Measurements from ENCODE around the gene ZNF778.

The ZNF778 gene

GRCh38 chr16:89237733-89238132 lies 20.2 kb downstream of the ZNF778 start:
- H4K20me1 ChIP-seq (ENCODE audit: insufficient read depth, low read length, poor library complexity, severe bottlenecking) = no peaks in the 10 kb centered on the region
- H3K36me3 ChIP-seq (ENCODE audit: insufficient read depth, low read length) = no peaks in the 10 kb centered on the region
- no peak overlapping the region for H2AFZ ChIP-seq (ENCODE audit: low read length)
- TF ChIP-seq, protein P1, sequence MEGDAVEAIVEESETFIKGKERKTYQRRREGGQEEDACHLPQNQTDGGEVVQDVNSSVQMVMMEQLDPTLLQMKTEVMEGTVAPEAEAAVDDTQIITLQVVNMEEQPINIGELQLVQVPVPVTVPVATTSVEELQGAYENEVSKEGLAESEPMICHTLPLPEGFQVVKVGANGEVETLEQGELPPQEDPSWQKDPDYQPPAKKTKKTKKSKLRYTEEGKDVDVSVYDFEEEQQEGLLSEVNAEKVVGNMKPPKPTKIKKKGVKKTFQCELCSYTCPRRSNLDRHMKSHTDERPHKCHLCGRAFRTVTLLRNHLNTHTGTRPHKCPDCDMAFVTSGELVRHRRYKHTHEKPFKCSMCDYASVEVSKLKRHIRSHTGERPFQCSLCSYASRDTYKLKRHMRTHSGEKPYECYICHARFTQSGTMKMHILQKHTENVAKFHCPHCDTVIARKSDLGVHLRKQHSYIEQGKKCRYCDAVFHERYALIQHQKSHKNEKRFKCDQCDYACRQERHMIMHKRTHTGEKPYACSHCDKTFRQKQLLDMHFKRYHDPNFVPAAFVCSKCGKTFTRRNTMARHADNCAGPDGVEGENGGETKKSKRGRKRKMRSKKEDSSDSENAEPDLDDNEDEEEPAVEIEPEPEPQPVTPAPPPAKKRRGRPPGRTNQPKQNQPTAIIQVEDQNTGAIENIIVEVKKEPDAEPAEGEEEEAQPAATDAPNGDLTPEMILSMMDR (conservative IDR thresholded peaks at IDR 0.05; ENCODE audit: low read length) = no peak
- TF ChIP-seq EZH2phosphoT487 (IDR thresholded peaks at IDR 0.05; ENCODE audit: borderline replicate concordance) = no peak
- no peak overlapping the region for H3K9ac ChIP-seq (ENCODE audit: low read depth, low read length, poor library complexity, severe bottlenecking)
- no peaks in the 10 kb centered on the region for H3K27me3 ChIP-seq (ENCODE audit: insufficient read depth, low read length, poor library complexity, severe bottlenecking)
- peaks cover 4% of the 10 kb centered on the region for H3K4me1 ChIP-seq (ENCODE audit: insufficient read depth, low read length, poor library complexity, severe bottlenecking)
- H3K4me2 ChIP-seq (ENCODE audit: low read depth, low read length, poor library complexity, severe bottlenecking) = no peak overlapping the region
- H3K9me2 ChIP-seq (replicated peaks; ENCODE audit: low read depth, low read length) = no peaks in the 10 kb centered on the region
- H3F3A ChIP-seq (ENCODE audit: low read depth) = peaks cover 4% of the 10 kb centered on the region; the same call in 1 of the 2 replicates
- H3K79me2 ChIP-seq (ENCODE audit: insufficient read depth, low read length) = no peaks in the 10 kb centered on the region
- H3K9me3 ChIP-seq (ENCODE audit: insufficient read depth, low read depth, low read length) = no peaks in the 10 kb centered on the region
- no peak overlapping the region for H3K4me3 ChIP-seq (ENCODE audit: low read length, poor library complexity, severe bottlenecking)

- H3K9me2 ChIP-seq (replicated peaks; ENCODE audit: low read depth, low read length) = no peaks in the 10 kb centered on the region
Observed at GRCh38 chr16:89241187-89242007, 23.9 kb downstream of the ZNF778 start.

GRCh38 chr16:89242795-89243200 lies 25.3 kb downstream of the ZNF778 start:
- no peaks in the 10 kb centered on the region for H3K36me3 ChIP-seq (ENCODE audit: insufficient read depth, low read length)
- no peak overlapping the region for H3K9ac ChIP-seq (ENCODE audit: low read depth, low read length, poor library complexity, severe bottlenecking)
- peaks cover 4% of the 10 kb centered on the region; the same call in 1 of the 2 replicates for H3F3A ChIP-seq (ENCODE audit: low read depth)
- H4K20me1 ChIP-seq (ENCODE audit: insufficient read depth, low read length, poor library complexity, severe bottlenecking) = no peaks in the 10 kb centered on the region
- no peaks in the 10 kb centered on the region for H3K9me2 ChIP-seq (replicated peaks; ENCODE audit: low read depth, low read length)
- no peak overlapping the region for H2AFZ ChIP-seq (ENCODE audit: low read length)
- TF ChIP-seq, protein P1 (conservative IDR thresholded peaks at IDR 0.05; ENCODE audit: low read length) = no peak
- TF ChIP-seq EZH2phosphoT487 (IDR thresholded peaks at IDR 0.05; ENCODE audit: borderline replicate concordance) = no peak
- peaks cover 4% of the 10 kb centered on the region for H3K4me1 ChIP-seq (ENCODE audit: insufficient read depth, low read length, poor library complexity, severe bottlenecking)
- H3K79me2 ChIP-seq (ENCODE audit: insufficient read depth, low read length) = no peaks in the 10 kb centered on the region
- H3K9me3 ChIP-seq (ENCODE audit: insufficient read depth, low read depth, low read length) = no peaks in the 10 kb centered on the region
- H3K27me3 ChIP-seq (ENCODE audit: insufficient read depth, low read length, poor library complexity, severe bottlenecking) = no peaks in the 10 kb centered on the region
- no peak overlapping the region for H3K4me2 ChIP-seq (ENCODE audit: low read depth, low read length, poor library complexity, severe bottlenecking)
- no peak overlapping the region for H3K4me3 ChIP-seq (ENCODE audit: low read length, poor library complexity, severe bottlenecking)

More at GRCh38 chr16:89241187-89242007, 23.9 kb downstream of the ZNF778 start:
- Histone ChIP-seq H3K4me2 (ENCODE audit: low read depth, low read length, poor library complexity, severe bottlenecking) (peak overlapping the region; percentile 70), H3K9me3 (ENCODE audit: insufficient read depth, low read depth, low read length) (no peaks in the 10 kb centered on the region), H2AFZ (ENCODE audit: low read length) (peak overlapping the region; percentile 84), H3K4me3 (ENCODE audit: low read length, poor library complexity, severe bottlenecking) (peak overlapping the region; percentile 80), H3K36me3 (ENCODE audit: insufficient read depth, low read length) (no peaks in the 10 kb centered on the region), H4K20me1 (ENCODE audit: insufficient read depth, low read length, poor library complexity, severe bottlenecking) (no peaks in the 10 kb centered on the region), H3F3A (ENCODE audit: low read depth) (peaks cover 4% of the 10 kb centered on the region; the same call in 1 of the 2 replicates), H3K79me2 (ENCODE audit: insufficient read depth, low read length) (no peaks in the 10 kb centered on the region), H3K4me1 (ENCODE audit: insufficient read depth, low read length, poor library complexity, severe bottlenecking) (peaks cover 4% of the 10 kb centered on the region), H3K9ac (ENCODE audit: low read depth, low read length, poor library complexity, severe bottlenecking) (peak overlapping the region; percentile 76), H3K27me3 (ENCODE audit: insufficient read depth, low read length, poor library complexity, severe bottlenecking) (no peaks in the 10 kb centered on the region)
- TF ChIP-seq, protein P1 (conservative IDR thresholded peaks at IDR 0.05; ENCODE audit: low read length) = no peak
- TF ChIP-seq EZH2phosphoT487 (IDR thresholded peaks at IDR 0.05; ENCODE audit: borderline replicate concordance) = no peak
